ENCODE results near the gene PGLYRP4. TPM values are rescaled to one million over a fixed set of nuclear protein-coding genes. Genes with fewer than 3 reads are reported as not detected.

PGLYRP4 gene
- total and polyA plus RNA-seq, 12 donors, result not detected

DNA sequence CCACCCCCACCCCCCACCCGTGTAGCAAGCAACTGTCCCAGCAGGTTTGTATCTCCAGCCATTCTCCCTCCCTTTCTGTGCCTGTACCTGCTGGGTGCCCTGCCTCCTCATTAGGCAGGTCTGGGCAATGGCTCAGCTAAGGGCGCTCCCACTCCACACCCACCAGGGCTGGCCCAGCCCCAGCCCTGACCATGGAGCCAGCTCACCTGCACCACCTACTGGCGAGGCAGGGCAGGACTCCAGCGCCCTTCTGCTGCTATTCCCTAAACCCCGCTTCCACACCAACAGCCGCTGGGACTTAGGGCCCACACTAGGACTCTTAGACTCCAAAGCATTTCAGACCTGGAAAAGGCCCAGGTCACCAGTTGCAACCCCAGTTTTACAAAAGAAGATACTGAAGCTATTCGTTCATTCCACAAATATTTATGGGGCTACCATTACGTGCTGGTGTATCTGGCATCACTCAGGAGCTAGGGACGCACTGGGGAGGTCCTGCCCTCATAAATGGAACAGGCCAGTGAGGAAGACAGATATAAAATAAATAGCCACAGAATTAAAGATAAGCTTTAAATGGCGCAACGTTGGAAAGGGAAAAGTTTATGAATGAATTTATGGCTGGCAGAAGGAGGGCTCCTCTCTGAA is 59.9 kb downstream of the PGLYRP4 start:
- TF ChIP-seq, protein P1, sequence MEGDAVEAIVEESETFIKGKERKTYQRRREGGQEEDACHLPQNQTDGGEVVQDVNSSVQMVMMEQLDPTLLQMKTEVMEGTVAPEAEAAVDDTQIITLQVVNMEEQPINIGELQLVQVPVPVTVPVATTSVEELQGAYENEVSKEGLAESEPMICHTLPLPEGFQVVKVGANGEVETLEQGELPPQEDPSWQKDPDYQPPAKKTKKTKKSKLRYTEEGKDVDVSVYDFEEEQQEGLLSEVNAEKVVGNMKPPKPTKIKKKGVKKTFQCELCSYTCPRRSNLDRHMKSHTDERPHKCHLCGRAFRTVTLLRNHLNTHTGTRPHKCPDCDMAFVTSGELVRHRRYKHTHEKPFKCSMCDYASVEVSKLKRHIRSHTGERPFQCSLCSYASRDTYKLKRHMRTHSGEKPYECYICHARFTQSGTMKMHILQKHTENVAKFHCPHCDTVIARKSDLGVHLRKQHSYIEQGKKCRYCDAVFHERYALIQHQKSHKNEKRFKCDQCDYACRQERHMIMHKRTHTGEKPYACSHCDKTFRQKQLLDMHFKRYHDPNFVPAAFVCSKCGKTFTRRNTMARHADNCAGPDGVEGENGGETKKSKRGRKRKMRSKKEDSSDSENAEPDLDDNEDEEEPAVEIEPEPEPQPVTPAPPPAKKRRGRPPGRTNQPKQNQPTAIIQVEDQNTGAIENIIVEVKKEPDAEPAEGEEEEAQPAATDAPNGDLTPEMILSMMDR (IDR thresholded peaks at IDR 0.05), result peak in 4 of 6 experiments; percentile 15 to 27 (median 20)
- TF ChIP-seq POLR2A (IDR thresholded peaks at IDR 0.05), result no peak
- H3K4me1 ChIP-seq (replicated peaks in 1 of 2), result no peaks in the 10 kb centered on the region
- no peak overlapping the region for H3K4me3 ChIP-seq
- no peak overlapping the region for H3K27ac ChIP-seq
- 59 to 61% (median 60%) methylated on average over 9 to 11 of the region's 11 CpGs for WGBS, 4 donors
- intact Hi-C loops (cut with DNase I), result no loop called here
- H3K36me3 ChIP-seq (replicated peaks in 1 of 2), result no peaks in the 10 kb centered on the region
- peaks cover 11% of the 10 kb centered on the region for H3K27me3 ChIP-seq
- no peak for DNase-seq
- no peaks in the 10 kb centered on the region for H3K9me3 ChIP-seq (replicated peaks in 1 of 3)

Small RNA genes within 50 kb of the gene (small RNA-seq; reads per million reads assigned to genes)
- 0 reads per million in 2 donors for gene RNU6-160P
- gene S100A15A, result 0 reads per million in 2 donors

Other genes starting within 250 kb of the PGLYRP4 start
- gene SPRR2F, start 235.3 kb downstream of the PGLYRP4 start, total RNA-seq, result not detected
- gene SPRR2F, start 235.3 kb downstream of the PGLYRP4 start, polyA plus RNA-seq, result not detected
- gene SPRR2G, start 198.0 kb downstream of the PGLYRP4 start, total RNA-seq, result not detected
- not detected for gene SPRR2G, start 198.0 kb downstream of the PGLYRP4 start, polyA plus RNA-seq
- gene LELP1, start 145.4 kb downstream of the PGLYRP4 start, total RNA-seq, result not detected
- gene LELP1, start 145.4 kb downstream of the PGLYRP4 start, polyA plus RNA-seq, result not detected
- not detected for gene PRR9, start 131.3 kb downstream of the PGLYRP4 start, total RNA-seq
- gene PRR9, start 131.3 kb downstream of the PGLYRP4 start, polyA plus RNA-seq, result not detected
- not detected for gene LORICRIN, start 89.2 kb downstream of the PGLYRP4 start, total RNA-seq
- gene LORICRIN, start 89.2 kb downstream of the PGLYRP4 start, polyA plus RNA-seq, result not detected
- not detected for gene PGLYRP3, start 35.9 kb downstream of the PGLYRP4 start, total RNA-seq
- gene PGLYRP3, start 35.9 kb downstream of the PGLYRP4 start, polyA plus RNA-seq, result not detected
- gene S100A9, start 9.0 kb upstream of the PGLYRP4 start, total RNA-seq, result 100 to 1,000 TPM in 6 of 9 donors, 10 to 100 TPM in 3; 30.6 to 544 (median 165) TPM
- gene S100A9, start 9.0 kb upstream of the PGLYRP4 start, polyA plus RNA-seq, result 100 to 1,000 TPM in 2 of 3 donors, 10 to 100 TPM in 1; 73.9 to 228 (median 151) TPM
- gene S100A12, start 26.8 kb upstream of the PGLYRP4 start, total RNA-seq, result 1 to 10 TPM in 6 of 9 donors, not detected in 3; 1.1 to 4.6 (median 1.6) TPM
- 1 to 10 TPM; 4.7 to 9.1 (median 5.9) TPM for gene S100A12, start 26.8 kb upstream of the PGLYRP4 start, polyA plus RNA-seq
- 100 to 1,000 TPM in 2 of 9 donors, 10 to 100 TPM in 6, 1 to 10 TPM in 1; 3.4 to 257 (median 55.0) TPM for gene S100A8, start 42.2 kb upstream of the PGLYRP4 start, total RNA-seq
- 100 to 1,000 TPM in 2 of 3 donors, 10 to 100 TPM in 1; 27.6 to 231 (median 164) TPM for gene S100A8, start 42.2 kb upstream of the PGLYRP4 start, polyA plus RNA-seq
- gene S100A7A, start 67.7 kb upstream of the PGLYRP4 start, total RNA-seq, result not detected
- not detected for gene S100A7A, start 67.7 kb upstream of the PGLYRP4 start, polyA plus RNA-seq
- gene S100A7, start 111.8 kb upstream of the PGLYRP4 start, total RNA-seq, result not detected
- gene S100A7, start 111.8 kb upstream of the PGLYRP4 start, polyA plus RNA-seq, result not detected
- gene S100A6, start 187.2 kb upstream of the PGLYRP4 start, total RNA-seq, result 100 to 1,000 TPM in 8 of 9 donors, 10 to 100 TPM in 1; 39.4 to 609 (median 369) TPM
- gene S100A6, start 187.2 kb upstream of the PGLYRP4 start, polyA plus RNA-seq, result 1,000 to 10,000 TPM in 2 of 3 donors, 100 to 1,000 TPM in 1; 121 to 4,129 (median 3,763) TPM
- gene S100A5, start 192.1 kb upstream of the PGLYRP4 start, total RNA-seq, result under 1 TPM in 1 of 9 donors, not detected in 8; 0.17 TPM
- not detected for gene S100A5, start 192.1 kb upstream of the PGLYRP4 start, polyA plus RNA-seq
- 100 to 1,000 TPM in 4 of 9 donors, 10 to 100 TPM in 4, 1 to 10 TPM in 1; 7.9 to 291 (median 88.0) TPM for gene S100A4, start 197.0 kb upstream of the PGLYRP4 start, total RNA-seq
- 100 to 1,000 TPM in 2 of 3 donors, 10 to 100 TPM in 1; 26.7 to 742 (median 455) TPM for gene S100A4, start 197.0 kb upstream of the PGLYRP4 start, polyA plus RNA-seq
- gene S100A3, start 200.4 kb upstream of the PGLYRP4 start, total RNA-seq, result 1 to 10 TPM in 2 of 9 donors, under 1 TPM in 3, not detected in 4; 0.28 to 2.9 (median 0.54) TPM
- gene S100A3, start 200.4 kb upstream of the PGLYRP4 start, polyA plus RNA-seq, result 1 to 10 TPM in 2 of 3 donors, not detected in 1; 1.9 to 3.8 TPM
- 10 to 100 TPM in 1 of 9 donors, 1 to 10 TPM in 5, under 1 TPM in 2, not detected in 1; 0.31 to 44.1 (median 1.2) TPM for gene S100A2, start 217.0 kb upstream of the PGLYRP4 start, total RNA-seq
- 1 to 10 TPM in 2 of 3 donors, under 1 TPM in 1; 0.48 to 4.2 (median 3.8) TPM for gene S100A2, start 217.0 kb upstream of the PGLYRP4 start, polyA plus RNA-seq

All from adrenal gland (tissue), 12 donors.